ENCODE results near the gene NUDT21.

The NUDT21 gene

GRCh38 chr16:56482683-56483236 is 31.6 kb upstream of the NUDT21 start:
- TF ChIP-seq CTCF (IDR thresholded peaks at IDR 0.05; ENCODE audit: borderline replicate concordance, insufficient read depth, low read depth, low read length): no peak
- H3K4me3 ChIP-seq (ENCODE audit: low read depth, low read length): no peak overlapping the region

GRCh38 chr16:56481468-56482122 is 30.5 kb upstream of the NUDT21 start:
- no peak overlapping the region for H3K4me3 ChIP-seq (ENCODE audit: low read depth, low read length)
- TF ChIP-seq CTCF (IDR thresholded peaks at IDR 0.05; ENCODE audit: borderline replicate concordance, insufficient read depth, low read depth, low read length): no peak

GRCh38 chr16:56480776-56481467 is 29.8 kb upstream of the NUDT21 start:
- TF ChIP-seq CTCF (IDR thresholded peaks at IDR 0.05; ENCODE audit: borderline replicate concordance, insufficient read depth, low read depth, low read length): no peak
- H3K4me3 ChIP-seq (ENCODE audit: low read depth, low read length): no peak overlapping the region

GRCh38 chr16:56479469-56479868 is 28.3 kb upstream of the NUDT21 start:
- H3K4me3 ChIP-seq (ENCODE audit: low read depth, low read length): no peak overlapping the region
- TF ChIP-seq CTCF (IDR thresholded peaks at IDR 0.05; ENCODE audit: borderline replicate concordance, insufficient read depth, low read depth, low read length): no peak

GRCh38 chr16:56478281-56479049 is 27.3 kb upstream of the NUDT21 start:
- no peak for TF ChIP-seq CTCF (IDR thresholded peaks at IDR 0.05; ENCODE audit: borderline replicate concordance, insufficient read depth, low read depth, low read length)
- H3K4me3 ChIP-seq (ENCODE audit: low read depth, low read length): no peak overlapping the region

GRCh38 chr16:56477096-56477878 is 26.2 kb upstream of the NUDT21 start:
- no peak overlapping the region for H3K4me3 ChIP-seq (ENCODE audit: low read depth, low read length)
- no peak for TF ChIP-seq CTCF (IDR thresholded peaks at IDR 0.05; ENCODE audit: borderline replicate concordance, insufficient read depth, low read depth, low read length)

Measured in GM12875 (cell line).